GM04504 (cell line): Measurements from ENCODE around the gene ADAMTS15.

ENCODE experiments used
- DNase-seq: peaks from one replicate; pipeline ENCODE4 v3.0.0-alpha.2; 2012; ENCODE audit warnings: low read depth

The ADAMTS15 gene

DNA sequence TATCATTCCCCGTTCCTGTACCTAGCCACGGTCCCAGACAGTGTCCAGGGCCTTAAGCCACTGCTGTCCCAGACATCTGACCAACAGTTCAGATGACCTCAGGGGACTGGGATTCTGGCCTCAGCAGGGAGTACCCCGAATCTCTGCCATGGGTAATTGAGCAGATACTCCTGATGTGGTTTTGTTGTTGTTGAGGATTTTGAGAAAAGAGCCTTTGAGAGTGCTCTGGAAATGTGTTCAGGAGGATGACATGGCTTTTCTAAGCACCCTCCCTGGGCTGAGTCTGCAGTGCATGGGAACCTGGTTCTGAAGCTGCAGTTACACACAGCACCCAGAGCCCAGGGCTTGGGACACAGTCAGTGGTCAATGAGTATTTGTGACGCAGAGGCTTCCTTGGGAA, 30.4 kb downstream of the ADAMTS15 start:
- no peak for DNase-seq

DNA sequence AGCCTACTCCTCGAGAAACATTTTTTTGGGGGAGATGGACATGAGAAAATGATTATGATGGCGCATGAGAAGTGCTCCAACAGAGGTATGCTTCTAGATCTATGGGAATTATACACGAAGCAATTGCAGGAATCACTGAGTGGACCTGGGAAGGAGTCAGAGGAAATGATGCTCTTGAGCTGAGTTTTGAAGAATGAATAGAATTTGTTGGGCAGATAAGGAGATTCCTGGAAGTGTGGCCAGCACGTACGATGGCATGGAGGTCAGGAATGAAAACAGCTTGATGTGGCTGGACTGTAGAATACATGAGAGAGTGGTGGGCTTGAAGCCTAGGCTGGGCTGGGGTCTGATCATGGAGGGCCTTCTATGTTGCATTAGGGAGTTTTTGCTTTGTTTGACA, 31.7 kb downstream of the ADAMTS15 start:
- DNase-seq: no peak

GRCh38 chr11:130480711-130481140, 32.3 kb downstream of the ADAMTS15 start:
- peak; percentile 29 for DNase-seq

DNA sequence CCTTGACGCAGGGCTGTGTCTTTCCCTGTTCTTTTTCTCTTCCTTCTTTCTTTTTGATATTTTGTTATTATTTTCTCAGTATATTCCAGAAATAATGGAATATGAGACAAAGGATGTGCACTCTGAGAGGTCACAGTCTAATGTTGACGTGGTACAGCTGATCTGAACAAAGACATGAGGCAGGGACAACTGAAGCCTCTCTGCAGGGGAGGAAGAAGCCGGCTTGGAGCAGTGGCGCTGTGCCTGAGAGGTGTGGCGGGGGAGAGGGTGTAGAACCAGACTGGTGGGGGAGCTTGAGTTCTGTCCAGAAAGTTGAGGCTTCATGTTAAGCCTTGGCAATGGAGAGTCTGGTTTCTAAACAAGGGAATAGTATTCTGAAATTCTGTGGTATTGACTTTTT, 34.7 kb downstream of the ADAMTS15 start:
- no peak for DNase-seq

DNA sequence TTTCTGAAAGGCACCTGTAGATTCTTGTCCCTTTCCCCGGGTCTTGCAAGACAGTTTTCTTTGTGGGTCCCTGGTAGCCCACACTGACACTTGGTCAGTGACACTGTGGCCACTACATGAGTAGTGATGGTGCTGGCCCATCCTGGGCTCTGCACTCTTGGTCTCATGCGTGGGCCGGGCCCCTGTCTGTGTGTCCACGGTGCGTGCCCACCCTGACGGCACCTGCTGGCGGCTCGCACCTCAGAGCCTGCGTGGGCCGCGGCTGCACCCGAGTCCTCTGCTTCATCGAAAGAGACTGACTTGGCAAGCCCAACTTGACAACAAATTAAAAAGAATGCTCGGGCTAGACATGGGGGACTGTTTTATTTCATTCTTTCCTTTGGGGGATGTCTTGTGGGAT, 37.5 kb downstream of the ADAMTS15 start:
- no peak for DNase-seq

- no peak for DNase-seq
Measured at GRCh38 chr11:130486391-130486836, 38.0 kb downstream of the ADAMTS15 start.

DNA sequence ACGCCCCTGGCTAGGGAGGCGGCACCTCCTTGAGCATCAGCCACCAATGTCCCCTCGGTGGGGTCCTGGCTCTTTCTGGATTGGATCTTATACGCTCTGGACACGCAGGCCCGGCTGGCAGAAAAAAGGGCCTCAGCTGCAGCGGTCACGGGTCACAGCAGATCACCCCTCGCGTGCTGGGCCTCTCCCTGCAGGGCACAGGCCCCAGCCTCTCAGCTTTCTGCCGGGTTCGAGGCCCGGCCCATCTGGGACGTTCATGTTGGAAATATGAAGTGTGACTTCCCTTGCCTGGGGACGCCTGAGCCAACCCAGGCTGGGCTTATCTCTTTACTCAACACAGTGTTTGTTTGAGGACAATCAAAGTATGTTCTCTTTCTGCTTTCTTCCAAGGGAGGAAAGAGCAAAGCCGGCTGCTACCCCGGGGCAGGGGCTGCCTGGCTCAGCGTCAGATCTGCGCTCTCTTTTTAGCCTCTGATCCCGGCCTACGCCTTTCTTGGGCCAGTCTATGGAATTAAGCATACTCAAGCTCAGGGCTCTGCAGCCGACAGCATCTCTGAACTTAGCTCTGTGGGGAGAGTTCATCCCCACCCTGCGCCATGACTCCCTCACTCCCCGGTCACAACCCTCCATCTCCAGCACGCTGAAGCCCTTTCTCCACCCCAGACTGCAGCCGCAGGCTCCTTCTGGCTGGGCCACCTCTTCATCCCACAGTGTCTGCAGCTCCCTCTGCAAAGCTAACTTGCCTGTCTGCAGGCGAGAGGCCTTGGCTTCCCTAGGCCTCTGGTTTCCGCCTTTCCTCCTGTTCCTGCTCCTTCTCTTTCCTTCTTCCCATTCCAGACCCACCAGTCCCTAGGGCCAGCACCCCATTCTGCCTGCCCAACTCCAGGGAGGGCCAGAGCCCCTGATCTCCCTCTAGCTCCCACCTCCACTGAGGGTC, 38.8 kb downstream of the ADAMTS15 start:
- DNase-seq: no peak

- DNase-seq: no peak
Measured at GRCh38 chr11:130487924-130488815, 39.7 kb downstream of the ADAMTS15 start.

- no peak for DNase-seq
Measured at GRCh38 chr11:130488848-130489584, 40.6 kb downstream of the ADAMTS15 start.

GRCh38 chr11:130489716-130490115, 41.3 kb downstream of the ADAMTS15 start:
- no peak for DNase-seq

GRCh38 chr11:130490682-130491449, 42.4 kb downstream of the ADAMTS15 start:
- DNase-seq: no peak

DNA sequence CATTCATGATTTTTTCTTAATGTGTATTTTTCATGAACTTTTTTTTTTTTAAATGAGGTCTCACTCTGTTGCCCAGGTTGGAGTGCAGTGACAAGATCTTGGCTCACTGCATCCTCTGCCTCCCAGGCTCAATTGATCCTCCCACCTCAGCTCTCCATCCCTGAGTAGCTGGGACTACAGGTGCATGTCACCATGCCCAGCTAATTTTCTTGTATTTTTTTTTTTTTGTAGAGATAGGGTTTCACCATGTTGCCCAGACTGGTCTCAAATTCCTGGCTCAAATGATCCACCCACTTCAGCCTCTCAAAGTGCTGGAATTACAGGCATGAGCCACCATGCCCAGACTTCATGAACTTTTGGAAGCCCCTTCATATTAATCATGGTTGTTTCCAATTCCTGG, 49.7 kb downstream of the ADAMTS15 start:
- DNase-seq: no peak

DNA sequence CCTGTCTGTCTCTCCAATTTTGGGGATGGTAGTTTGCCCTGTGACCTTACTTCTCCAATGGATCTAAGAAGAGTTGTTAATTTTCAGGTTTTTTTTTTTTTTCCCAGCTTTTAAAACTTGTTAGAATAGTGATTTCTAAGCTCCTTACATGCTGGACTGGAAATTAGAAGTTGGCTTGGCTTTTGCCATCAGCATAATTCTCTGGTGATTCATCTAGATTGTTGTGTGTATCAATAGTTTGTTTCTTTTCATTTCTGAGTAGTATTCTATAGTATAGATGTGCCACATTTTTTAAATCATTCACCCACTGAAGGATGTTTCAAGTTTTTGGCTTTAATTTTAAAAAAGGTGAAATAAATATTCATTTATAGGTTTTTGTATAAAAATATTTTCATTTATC, 51.4 kb downstream of the ADAMTS15 start:
- no peak for DNase-seq

DNA sequence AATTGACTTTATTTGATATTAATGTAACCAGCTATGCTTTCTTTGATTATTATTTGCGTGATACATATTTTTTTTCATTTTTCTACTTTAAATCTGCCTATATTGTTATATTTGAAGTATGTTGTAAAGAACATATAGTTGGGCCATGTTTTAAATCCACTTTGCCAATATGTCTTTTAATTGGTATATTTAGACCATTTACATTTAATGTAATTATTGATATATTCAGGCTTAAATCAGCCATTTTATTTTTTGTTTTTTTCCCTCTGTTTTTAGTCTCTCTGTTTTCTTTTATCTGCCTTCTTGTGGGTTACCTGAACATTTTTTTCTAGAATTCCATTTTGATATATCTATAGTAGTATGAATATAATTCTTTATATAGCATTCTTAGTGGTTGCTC, 55.9 kb downstream of the ADAMTS15 start:
- DNase-seq: no peak

- no peak for DNase-seq
Measured at GRCh38 chr11:130508913-130509312, 60.5 kb downstream of the ADAMTS15 start.

- DNase-seq: no peak
Measured at GRCh38 chr11:130509942-130510341, 61.5 kb downstream of the ADAMTS15 start.

DNA sequence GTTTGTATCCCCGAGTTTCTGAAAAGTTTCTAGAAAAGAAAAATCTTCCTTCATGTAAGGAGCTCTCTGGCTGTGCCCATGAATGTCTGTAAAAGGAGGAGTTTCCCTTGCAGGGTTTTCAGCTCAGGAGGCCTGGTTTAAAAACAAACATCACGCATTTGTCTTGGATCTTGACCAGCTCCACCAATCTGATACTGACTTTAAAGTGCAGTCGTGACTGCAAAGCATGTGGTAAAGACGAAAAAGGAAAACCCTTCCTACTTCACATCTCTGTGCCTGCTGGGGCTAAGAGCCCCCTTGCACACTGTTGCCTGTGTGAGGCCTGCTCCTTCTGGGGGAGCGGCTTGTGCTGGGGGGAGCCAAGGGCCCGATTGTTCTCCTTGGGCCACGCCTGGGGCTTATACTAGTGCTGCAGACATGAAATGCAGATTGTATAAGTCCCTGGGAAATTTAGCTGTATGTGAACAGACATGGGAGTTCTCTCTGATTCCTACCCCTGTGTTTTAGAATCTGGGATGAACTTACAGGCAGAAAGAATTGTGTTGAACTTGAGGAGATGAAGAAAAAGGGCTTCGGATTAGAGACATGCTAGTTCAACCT, 62.1 kb downstream of the ADAMTS15 start:
- DNase-seq: no peak

DNA sequence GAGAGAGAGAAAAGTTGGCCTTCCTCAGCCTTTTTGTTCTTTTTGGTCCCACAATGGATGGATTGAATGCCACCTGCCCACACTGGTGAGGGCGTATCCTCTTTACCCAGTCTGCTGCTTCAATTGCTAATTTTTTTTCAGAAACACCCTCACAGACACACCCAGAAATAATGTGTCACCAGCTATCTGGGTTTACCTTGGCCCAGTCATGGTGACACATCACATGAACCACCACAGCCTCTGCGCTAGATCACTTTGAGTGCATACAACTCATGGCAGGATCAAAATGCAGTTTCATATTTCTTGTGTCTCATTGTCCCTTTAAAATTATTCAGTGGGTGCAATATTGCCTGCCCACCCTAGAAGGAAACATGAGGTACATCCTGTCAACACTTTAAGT, 63.3 kb downstream of the ADAMTS15 start:
- DNase-seq: no peak

- DNase-seq: no peak
Measured at GRCh38 chr11:130512662-130513061, 64.2 kb downstream of the ADAMTS15 start.

GRCh38 chr11:130513132-130513531, 64.7 kb downstream of the ADAMTS15 start:
- DNase-seq: peak; percentile 60

DNA sequence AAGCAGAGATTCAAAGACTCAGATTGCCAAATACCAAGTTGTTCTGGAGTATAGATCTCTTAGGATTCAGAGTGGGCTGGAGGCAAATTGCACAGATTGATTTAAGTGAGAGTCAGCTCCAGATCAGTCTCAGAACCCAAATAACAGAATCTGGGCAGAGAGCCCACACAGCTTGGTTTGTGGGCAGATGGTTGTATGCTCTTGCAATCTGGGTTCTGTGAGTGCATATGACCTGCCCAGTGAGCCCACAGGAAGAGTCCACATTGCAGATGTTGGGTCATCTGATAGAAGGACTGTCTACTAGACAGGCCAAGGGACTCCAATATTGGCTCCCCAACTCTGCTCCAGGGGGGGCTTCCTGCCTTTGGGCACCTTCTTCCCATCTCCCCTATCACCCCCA, 65.9 kb downstream of the ADAMTS15 start:
- peak; percentile 18 for DNase-seq
